SK-N-SH (cell line): ENCODE data around the gene PTAFR. TPM values are rescaled to one million over a fixed set of nuclear protein-coding genes. Genes with fewer than 3 reads are reported as not detected.

Experiments
- CTCF ChIA-PET: fragments of 300-600, 350-600 bp; formaldehyde crosslinking; extraction: SDS; loops from one replicate; lab custom pipeline; 2021; lab: Yijun Ruan, JAX
- POLR2A ChIA-PET: fragments of 350-600 bp; sonication (Branson Sonifier 250); formaldehyde crosslinking; extraction: SDS; loops from one replicate; lab custom pipeline; 2020; ENCODE audit warnings: antibody characterized with exemption, inconsistent platforms; lab: Yijun Ruan, JAX
- DNase-seq: peaks from one replicate; pipeline ENCODE4 v3.0.0; 2012
- H2AFZ ChIP-seq: fragments of 200-600 bp; sonication (generic); 2 replicates; pipeline ENCODE4 v1.8.1; 2016; ENCODE audit warnings: antibody characterized with exemption, mild to moderate bottlenecking, low read depth
- H3F3A ChIP-seq: fragments of 200-600 bp; sonication (generic); replicated peaks from 2 replicates; pipeline ENCODE3; 2016; ENCODE audit warnings: antibody characterized with exemption, mild to moderate bottlenecking; ENCODE audit not compliant: insufficient read depth
- H3K27ac ChIP-seq, 2 experiments: fragments of 200-500 bp in 1 of 2; fragments of 200-600 bp in 1 of 2; sonication (Bioruptor generic) in 1 of 2; sonication (generic), shearing (Covaris generic) in 1 of 2; 2 replicates each; pipeline versions ENCODE4 v1.5.1 to v1.6.1; 2014 to 2016; ENCODE audit warnings: low read depth in 2 of 2, inconsistent platforms in 1 of 2, low read length in 1 of 2, mild to moderate bottlenecking in 1 of 2, mixed read lengths in 1 of 2
- H3K27me3 ChIP-seq: fragments of 200-600 bp; sonication (generic), shearing (Covaris generic); 2 replicates; pipeline ENCODE4 v1.6.1; 2016; ENCODE audit warnings: mixed run types; ENCODE audit not compliant: insufficient read depth
- H3K36me3 ChIP-seq, 2 experiments: fragments of 200-500 bp in 1 of 2; fragments of 200-600 bp in 1 of 2; sonication (Bioruptor generic) in 1 of 2; sonication (generic) in 1 of 2; replicated peaks in 1 of 2; 2 replicates each; pipeline versions ENCODE3 to v1.5.1; 2014 to 2016; ENCODE audit warnings: low read length in 1 of 2, mild to moderate bottlenecking in 1 of 2; ENCODE audit not compliant: insufficient read depth in 2 of 2, control insufficient read depth in 1 of 2
- H3K4me1 ChIP-seq, 2 experiments: fragments of 200-500 bp in 1 of 2; fragments of 200-600 bp in 1 of 2; sonication (Bioruptor generic) in 1 of 2; sonication (generic), shearing (Covaris generic) in 1 of 2; 2 replicates each; pipeline versions ENCODE4 v1.5.1 to v1.6.1; 2014 to 2016; ENCODE audit warnings: low read depth in 1 of 2, low read length in 1 of 2, mixed run types in 1 of 2; ENCODE audit not compliant: insufficient read depth in 2 of 2, control insufficient read depth in 1 of 2
- H3K4me2 ChIP-seq: fragments of 200-600 bp; sonication (generic), shearing (Covaris generic); 2 replicates; pipeline ENCODE4 v1.6.1; 2017; ENCODE audit warnings: mixed run types
- H3K4me3 ChIP-seq, 2 experiments: fragments of 200-500 bp in 1 of 2; fragments of 200-600 bp in 1 of 2; sonication (Bioruptor generic) in 1 of 2; sonication (generic), shearing (Covaris generic) in 1 of 2; 2 replicates each; pipeline versions ENCODE4 v1.5.1 to v1.8.1; 2014 to 2016; ENCODE audit warnings: low read depth in 2 of 2, inconsistent platforms in 1 of 2, low read length in 1 of 2, mild to moderate bottlenecking in 1 of 2, mixed read lengths in 1 of 2, moderate library complexity in 1 of 2
- H3K79me2 ChIP-seq: fragments of 200-600 bp; sonication (generic); 2 replicates; pipeline ENCODE4 v1.8.1; 2017; ENCODE audit warnings: mild to moderate bottlenecking; ENCODE audit not compliant: insufficient read depth
- H3K9ac ChIP-seq: fragments of 200-600 bp; sonication (generic); 2 replicates; pipeline ENCODE4 v1.6.1; 2017; ENCODE audit warnings: mixed run types
- H3K9me2 ChIP-seq: fragments of 200-600 bp; sonication (generic); 2 replicates; pipeline ENCODE4 v1.6.1; 2017; ENCODE audit warnings: mixed run types
- H3K9me3 ChIP-seq: fragments of 200-600 bp; sonication (generic); 2 replicates; pipeline ENCODE4 v1.6.1; 2017; ENCODE audit warnings: mixed run types, mild to moderate bottlenecking, moderate library complexity
- H4K20me1 ChIP-seq: fragments of 200-600 bp; sonication (generic); 2 replicates; pipeline ENCODE4 v1.6.1; 2017; ENCODE audit warnings: mild to moderate bottlenecking, mixed run types; ENCODE audit not compliant: insufficient read depth
- CHD2 ChIP-seq: fragments of 150-350 bp; IDR thresholded peaks from 2 replicates; pipeline ENCODE4 v1.6.1; 2018; ENCODE audit warnings: low read length; ENCODE audit not compliant: partially characterized antibody
- EP300 ChIP-seq, 2 experiments: IDR thresholded peaks; 2 replicates each; pipeline versions ENCODE4 v1.4.0 to v1.6.1; 2012; ENCODE audit warnings: borderline replicate concordance in 1 of 2, low read depth in 1 of 2, low read length in 1 of 2
- EZH2phosphoT487 ChIP-seq: fragments of 200-600 bp; sonication (generic); IDR thresholded peaks from 2 replicates; pipeline ENCODE4 v1.6.1; 2017; ENCODE audit warnings: low read depth, mixed run types, mild to moderate bottlenecking, antibody characterized with exemption, moderate library complexity, borderline replicate concordance
- FOSL2 ChIP-seq: IDR thresholded peaks from 2 replicates; pipeline ENCODE4 v1.4.0; 2012; ENCODE audit warnings: low read depth, mild to moderate bottlenecking, moderate library complexity, borderline replicate concordance
- FOXJ3 ChIP-seq: sonication (generic); formaldehyde crosslinking; IDR thresholded peaks from 2 replicates; pipeline ENCODE4 v1.5.1; 2020; ENCODE audit warnings: mild to moderate bottlenecking, missing genetic modification reagents
- GATA2 ChIP-seq: sonication (generic); formaldehyde crosslinking; IDR thresholded peaks from 2 replicates; pipeline ENCODE4 v1.5.0; 2020; ENCODE audit warnings: mild to moderate bottlenecking, missing genetic modification reagents
- IRF3 ChIP-seq: fragments of 150-350 bp; IDR thresholded peaks from 2 replicates; pipeline ENCODE4 v1.6.1; 2016; ENCODE audit warnings: mild to moderate bottlenecking, low read depth, low read length
- JUND ChIP-seq: IDR thresholded peaks from 2 replicates; pipeline ENCODE4 v1.4.0; 2012
- MEF2A ChIP-seq: IDR thresholded peaks from 2 replicates; pipeline ENCODE4 v1.4.0; 2012; ENCODE audit warnings: low read depth, borderline replicate concordance
- MXI1 ChIP-seq: IDR thresholded peaks from 2 replicates; pipeline ENCODE4 v1.6.1; 2012; ENCODE audit warnings: mild to moderate bottlenecking, low read depth, low read length, improper control_type of control experiment
- NRF1 ChIP-seq: IDR thresholded peaks from 2 replicates; pipeline ENCODE4 v1.6.1; 2012; ENCODE audit warnings: low read depth, mild to moderate bottlenecking, low read length
- PBX3 ChIP-seq: IDR thresholded peaks from 2 replicates; pipeline ENCODE4; 2012
- RAD21 ChIP-seq: IDR thresholded peaks from 2 replicates; pipeline ENCODE4 v1.6.1; 2012; ENCODE audit warnings: mild to moderate bottlenecking, low read length
- RCOR1 ChIP-seq: fragments of 150-350 bp; IDR thresholded peaks from 2 replicates; pipeline ENCODE4 v1.6.1; 2017; ENCODE audit warnings: antibody characterized with exemption, low read length
- RXRA ChIP-seq: IDR thresholded peaks from 2 replicates; pipeline ENCODE4 v1.4.0; 2012; ENCODE audit warnings: low read depth, mild to moderate bottlenecking, borderline replicate concordance
- SMC3 ChIP-seq: IDR thresholded peaks from 2 replicates; pipeline ENCODE4 v1.6.1; 2012; ENCODE audit warnings: low read depth, low read length, improper control_type of control experiment
- TAF1 ChIP-seq: IDR thresholded peaks from 2 replicates; pipeline ENCODE4 v1.6.1; 2012; ENCODE audit warnings: low read depth, mild to moderate bottlenecking, low read length, moderate library complexity, borderline replicate concordance
- TCF12 ChIP-seq: IDR thresholded peaks from 2 replicates; pipeline ENCODE4 v1.4.0; 2012
- USF1 ChIP-seq: IDR thresholded peaks from 2 replicates; pipeline ENCODE4 v1.4.0; 2012; ENCODE audit warnings: low read depth, borderline replicate concordance
- YY1 ChIP-seq: IDR thresholded peaks from 2 replicates; pipeline ENCODE4 v1.4.0; 2012; ENCODE audit warnings: low read depth, mild to moderate bottlenecking
- ZBTB33 ChIP-seq: IDR thresholded peaks from 2 replicates; pipeline ENCODE4 v1.4.0; 2012; ENCODE audit warnings: low read depth, borderline replicate concordance
- WGBS: methylation state at CpG from one replicate; pipeline ENCODE4 v1.1.6; 2017; ENCODE audit warnings: low lambda C conversion rate; 5-methylcytosine and 5-hydroxymethylcytosine counted together
- polyA plus RNA-seq, 3 experiments: library from polyadenylated mRNA; depleted of rRNA; stranded (reverse); fragments of >200 nt; gene quantifications; 2 replicates each; pipeline ENCODE4 v1.2.3, GENCODE V29; 2012

PTAFR gene
- polyA plus RNA-seq, 1 of the 3 experiments (the other 2 are of a cell fraction): 0.05 TPM

- Histone ChIP-seq H3K9me2 (no peaks in the 10 kb centered on the region), H3K36me3 (no peaks in the 10 kb centered on the region), H4K20me1 (no peaks in the 10 kb centered on the region), H3F3A (no peaks in the 10 kb centered on the region), H3K27me3 (no peaks in the 10 kb centered on the region), H3K4me2 (no peak overlapping the region), H3K4me3 (no peak overlapping the region), H3K9ac (no peak overlapping the region), H3K27ac (no peak overlapping the region), H3K79me2 (no peaks in the 10 kb centered on the region), H2AFZ (no peak overlapping the region), H3K9me3 (no peaks in the 10 kb centered on the region), H3K4me1 (no peaks in the 10 kb centered on the region; a peak in 1 of 4 replicates)
- no peak for TF ChIP-seq TAF1
- TF ChIP-seq PBX3: no peak
- no peak for TF ChIP-seq RXRA
- no peak for TF ChIP-seq EZH2phosphoT487
- TF ChIP-seq EP300 (IDR thresholded peaks at IDR 0.05; ENCODE audit: borderline replicate concordance in 1 of 2, low read depth in 1 of 2, low read length in 1 of 2): no peak
- no peak for TF ChIP-seq SMC3
- no peak for TF ChIP-seq RAD21
- no peak for TF ChIP-seq FOSL2
- no peak for TF ChIP-seq CHD2
- no peak for TF ChIP-seq GATA2
- no peak for TF ChIP-seq TCF12
- TF ChIP-seq YY1: no peak
- TF ChIP-seq FOXJ3: no peak
- TF ChIP-seq NRF1: no peak
- TF ChIP-seq MXI1: no peak
- no peak for TF ChIP-seq RCOR1
- no peak for TF ChIP-seq JUND
- no peak for TF ChIP-seq USF1
- DNase-seq: no peak
- WGBS: 80% methylated on average over 6 of the region's 7 CpGs
- POLR2A ChIA-PET: no interaction called here
- CTCF ChIA-PET: no interaction called here
Measured at GRCh38 chr1:28162151-28162550, 14.3 kb downstream of the PTAFR start.

- WGBS: 93% methylated on average over 3 of the region's 3 CpGs
- Histone ChIP-seq H2AFZ (no peak overlapping the region), H3K4me2 (no peak overlapping the region), H3K27ac (no peak overlapping the region), H4K20me1 (no peaks in the 10 kb centered on the region), H3K9me2 (no peaks in the 10 kb centered on the region), H3K9ac (no peak overlapping the region), H3K4me1 (no peaks in the 10 kb centered on the region; a peak in 1 of 4 replicates), H3K9me3 (no peaks in the 10 kb centered on the region), H3K36me3 (no peaks in the 10 kb centered on the region), H3F3A (no peaks in the 10 kb centered on the region), H3K79me2 (no peaks in the 10 kb centered on the region), H3K27me3 (no peaks in the 10 kb centered on the region), H3K4me3 (no peak overlapping the region)
- no peak for DNase-seq
- ChIA-PET CTCF (interaction anchor here (0.6 to 1.3 kb wide), 2 partner anchors 17 to 71 kb away, joined by 3 to 4 read pairs; no protein-coding TSS in a partner anchor), POLR2A (no interaction called here)
- TF ChIP-seq SMC3: no peak
- no peak for TF ChIP-seq RAD21
- no peak for TF ChIP-seq RXRA
- TF ChIP-seq EP300 (IDR thresholded peaks at IDR 0.05; ENCODE audit: borderline replicate concordance in 1 of 2, low read depth in 1 of 2, low read length in 1 of 2): no peak
- no peak for TF ChIP-seq ZBTB33
- no peak for TF ChIP-seq CHD2
- TF ChIP-seq MEF2A: no peak
- TF ChIP-seq IRF3: no peak
- no peak for TF ChIP-seq MXI1
Measured at GRCh38 chr1:28161751-28162150, 14.7 kb downstream of the PTAFR start.
